HG03442 (cell line): Measurements from ENCODE around the gene NCOA7.
A peak's percentile ranks its signal among the peaks of the same experiment; 100 is the strongest.
"Not testable (repeated sequence)": the region's sequence is repeated elsewhere in the genome, so short reads cannot be mapped to it uniquely, and the experiment has no call there.

ENCODE experiments used
- ATAC-seq: cut with Tn5 transposase; IDR thresholded peaks from one replicate; pipeline ENCODE4 v1.9.1; 2021; ENCODE audit warnings: mild to moderate bottlenecking, moderate library complexity; ENCODE audit not compliant: unreplicated experiment

Gene NCOA7

GRCh38 chr6:125834348-125834747 is 43.6 kb downstream of the NCOA7 start:
- ATAC-seq: peak; percentile 57

DNA sequence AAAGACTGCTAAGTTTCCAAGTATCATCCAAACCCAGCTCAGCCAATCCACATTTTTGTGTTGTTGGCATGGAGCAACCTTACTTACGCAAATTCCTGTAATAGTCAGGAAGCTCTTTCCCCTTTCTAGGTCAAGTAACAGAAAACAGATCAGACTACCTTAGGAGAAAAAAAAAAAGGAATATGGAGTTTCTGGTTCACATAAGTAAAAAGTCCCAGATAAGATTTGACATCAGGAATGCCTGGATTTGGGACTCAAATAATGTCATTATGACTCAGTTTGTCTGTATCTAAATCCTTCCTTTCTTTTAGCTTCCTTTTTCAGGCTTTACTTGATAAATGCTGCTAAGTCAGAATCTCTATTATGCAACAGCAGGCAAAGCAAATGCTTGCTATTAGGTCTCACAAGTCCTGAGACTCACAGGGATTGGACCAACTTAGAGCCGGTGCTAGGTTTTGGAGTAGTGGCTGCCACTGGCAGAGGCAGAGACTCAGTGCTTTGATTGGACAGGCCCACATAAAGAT is 44.5 kb downstream of the NCOA7 start:
- ATAC-seq: no peak

DNA sequence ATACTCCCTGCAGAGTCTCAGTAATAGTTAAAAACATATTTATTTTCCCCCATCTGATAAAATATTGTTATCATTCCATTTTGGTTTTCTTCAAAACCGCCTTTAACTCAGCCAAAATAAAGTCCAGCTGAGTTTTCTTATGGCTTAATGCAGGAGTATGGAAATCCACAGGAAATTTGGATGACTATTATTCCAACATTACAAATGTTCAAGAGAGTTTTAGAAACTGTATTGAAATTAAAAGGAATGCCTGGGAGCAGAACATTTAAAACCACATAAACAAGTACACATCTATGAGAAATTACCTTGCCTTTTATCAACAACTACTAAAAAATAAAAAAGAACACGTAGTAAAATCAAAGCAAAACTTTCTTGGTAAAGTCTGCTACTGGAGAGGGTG is 45.7 kb downstream of the NCOA7 start:
- ATAC-seq: no peak

DNA sequence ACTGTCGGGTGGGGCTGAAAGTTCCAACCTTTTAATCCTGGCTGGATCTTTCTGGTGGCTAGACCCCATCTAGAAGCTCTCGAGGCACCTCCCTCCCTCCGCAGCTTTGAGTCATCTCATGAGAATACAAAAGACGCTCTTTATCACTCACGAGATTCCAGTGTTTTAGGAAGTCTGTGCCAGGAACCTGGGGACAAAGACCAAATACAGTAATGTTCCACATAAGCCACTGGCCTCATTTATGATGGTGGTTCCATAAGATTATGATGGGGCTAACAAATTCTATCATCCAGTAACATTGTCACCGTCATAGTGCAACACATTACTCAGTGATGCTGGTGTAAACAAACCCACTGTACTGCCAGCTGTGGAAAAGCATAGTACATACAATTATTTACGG is 48.7 kb downstream of the NCOA7 start:
- ATAC-seq: no peak

DNA sequence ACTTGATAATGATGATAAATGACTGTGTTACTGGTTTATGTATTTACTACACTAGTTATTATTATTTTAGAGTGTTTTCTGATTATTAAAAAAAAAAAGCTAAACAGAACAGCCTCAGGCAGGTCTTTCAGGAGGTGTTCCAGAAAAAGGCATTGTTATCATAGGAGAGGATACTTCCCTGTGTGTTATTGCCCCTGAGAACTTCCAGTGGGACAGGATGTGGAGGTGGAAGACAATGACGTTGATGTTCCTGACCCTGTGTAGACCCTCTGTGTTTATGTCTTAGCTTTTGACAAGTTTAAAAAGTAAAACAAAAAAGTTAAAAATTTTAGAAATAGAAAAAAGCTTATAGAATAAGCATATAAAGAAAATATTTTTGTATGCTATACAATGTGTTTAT is 49.1 kb downstream of the NCOA7 start:
- no peak for ATAC-seq

- no peak for ATAC-seq
Measured at GRCh38 chr6:125841356-125842090, 50.8 kb downstream of the NCOA7 start.

DNA sequence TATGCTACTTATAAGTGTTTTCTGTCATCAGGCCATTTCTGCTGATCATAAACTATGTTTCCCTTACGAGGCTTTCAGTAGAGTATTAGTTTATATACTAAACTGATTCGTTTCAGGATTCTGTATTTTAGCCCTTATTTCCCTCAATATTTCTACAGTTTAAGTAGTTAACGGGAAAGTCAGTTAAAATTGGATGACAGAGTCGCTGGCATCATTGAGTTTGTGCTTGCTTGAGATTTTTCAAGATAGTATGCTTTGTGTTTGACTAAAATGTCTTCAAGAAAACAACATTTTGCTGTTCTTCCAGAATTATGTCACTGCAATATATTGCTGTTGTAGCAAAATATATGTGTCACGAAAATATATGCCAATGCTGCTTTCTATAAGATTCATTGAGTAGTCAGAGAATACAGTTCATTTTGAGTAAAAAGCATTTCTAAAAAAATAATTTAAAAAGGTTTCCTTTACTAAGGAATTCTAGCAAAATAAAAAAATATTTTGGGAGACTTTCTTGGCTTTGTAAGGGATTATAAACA is 51.4 kb downstream of the NCOA7 start:
- ATAC-seq: no peak

- ATAC-seq: no peak
Measured at GRCh38 chr6:125843593-125843992, 52.8 kb downstream of the NCOA7 start.

DNA sequence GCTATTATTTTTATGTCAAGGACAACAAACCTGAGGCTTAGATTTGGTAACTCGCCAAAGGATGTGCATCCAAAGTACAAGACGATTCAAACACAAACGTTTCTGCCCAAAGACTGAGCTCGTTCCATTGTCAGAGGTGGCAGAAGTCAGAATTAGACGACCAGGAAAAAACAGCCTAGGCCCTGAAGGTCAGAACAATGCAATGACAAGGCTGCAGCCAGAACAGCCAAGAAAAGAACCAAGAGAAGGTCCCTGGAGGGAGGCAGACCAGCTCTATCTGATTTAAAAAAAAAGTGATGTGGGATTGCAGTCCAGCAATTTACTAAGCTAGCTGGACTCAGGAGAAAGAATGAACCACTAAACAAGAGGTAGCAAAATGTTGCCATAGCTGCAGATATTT is 54.2 kb downstream of the NCOA7 start:
- no peak for ATAC-seq

DNA sequence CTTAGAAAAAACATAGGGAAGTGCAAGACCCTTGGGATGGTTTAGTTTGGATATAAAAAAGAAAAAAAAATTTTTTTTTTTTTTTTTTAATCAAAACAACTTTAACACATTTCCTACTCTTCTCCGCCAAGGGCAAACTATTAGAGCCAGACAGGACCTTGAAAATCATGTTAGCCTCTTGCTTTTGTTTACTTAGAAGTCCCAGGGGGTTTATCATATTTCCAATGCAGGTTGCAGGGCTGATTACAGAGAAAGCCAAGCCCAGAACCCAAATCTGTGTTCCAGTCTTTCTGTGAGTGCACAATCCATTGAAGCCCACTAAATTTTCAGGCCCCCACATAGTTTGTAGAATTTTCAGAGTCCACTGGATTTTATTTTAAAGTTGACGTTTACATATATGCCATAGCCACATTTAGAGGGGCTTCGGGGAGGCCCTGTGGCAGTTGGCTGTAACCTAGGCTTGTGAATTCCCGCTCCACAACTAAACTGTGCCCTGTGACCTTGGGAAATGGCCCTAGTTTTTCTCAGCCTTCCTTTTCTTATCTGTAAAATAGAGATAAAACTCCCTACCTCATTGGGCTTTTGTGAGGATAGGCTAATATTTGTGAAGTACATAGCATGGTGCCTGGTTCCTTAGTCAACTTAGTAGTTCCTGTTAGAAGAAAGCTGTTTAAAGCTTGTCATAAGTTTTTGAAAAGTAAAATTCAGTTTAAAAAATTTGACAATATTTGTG is 55.7 kb downstream of the NCOA7 start:
- no peak for ATAC-seq

DNA sequence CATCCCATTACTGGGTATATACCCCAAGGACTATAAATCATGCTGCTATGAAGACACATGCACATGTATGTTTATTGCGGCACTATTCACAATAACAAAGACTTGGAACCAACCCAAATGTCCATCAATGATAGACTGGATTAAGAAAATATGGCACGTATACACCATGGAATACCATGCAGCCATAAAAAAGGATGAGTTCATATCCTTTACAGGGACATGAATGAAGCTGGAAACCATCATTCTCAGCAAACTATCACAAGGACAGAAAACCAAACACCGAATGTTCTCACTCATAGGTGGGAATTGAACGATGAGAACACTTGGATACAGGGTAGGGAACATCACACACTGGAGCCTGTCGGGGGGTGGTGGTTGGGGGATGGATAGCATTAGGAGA is 57.5 kb downstream of the NCOA7 start:
- ATAC-seq: not testable (repeated sequence)

DNA sequence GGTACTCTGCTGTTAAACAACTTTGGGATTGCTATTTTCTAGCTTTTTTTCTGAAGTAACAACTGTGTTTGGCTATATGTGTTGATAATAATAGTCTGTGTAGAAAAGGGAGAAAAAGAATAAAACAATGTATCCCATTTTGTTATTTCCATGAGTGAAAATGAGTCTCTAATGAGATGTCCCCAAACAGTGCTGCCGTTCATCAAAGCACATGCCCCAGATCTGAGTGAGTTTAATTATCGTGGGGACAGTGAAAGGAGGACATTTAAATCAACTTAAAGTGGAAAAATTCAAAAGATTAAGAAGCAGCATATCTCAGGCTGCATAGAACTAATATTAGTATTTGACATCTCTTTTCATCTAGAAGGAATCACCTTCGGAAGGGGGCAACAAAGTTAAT is 59.6 kb downstream of the NCOA7 start:
- ATAC-seq: no peak

GRCh38 chr6:125852587-125852986 is 61.8 kb downstream of the NCOA7 start:
- ATAC-seq: no peak

- ATAC-seq: no peak
Measured at GRCh38 chr6:125853168-125853567, 62.4 kb downstream of the NCOA7 start.

- no peak for ATAC-seq
Measured at GRCh38 chr6:125853756-125854155, 63.0 kb downstream of the NCOA7 start.

DNA sequence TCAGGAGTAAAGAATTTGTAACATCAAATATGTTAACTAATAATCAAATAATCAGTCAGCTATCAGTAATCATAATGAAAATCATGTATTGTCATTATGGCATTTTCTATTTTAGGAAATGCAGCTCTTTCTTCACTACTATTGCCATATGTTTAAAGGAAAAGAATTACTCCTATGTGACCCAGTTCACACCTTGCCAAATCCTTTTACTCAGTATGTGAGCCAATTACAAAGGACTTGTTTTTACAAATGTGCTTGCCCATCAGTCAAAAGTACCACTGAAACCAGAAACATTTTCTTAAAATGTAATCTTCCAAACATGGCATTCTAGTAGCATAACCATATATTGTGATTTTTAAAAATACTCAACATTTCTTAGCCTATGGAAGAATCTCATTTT is 63.6 kb downstream of the NCOA7 start:
- ATAC-seq: no peak

DNA sequence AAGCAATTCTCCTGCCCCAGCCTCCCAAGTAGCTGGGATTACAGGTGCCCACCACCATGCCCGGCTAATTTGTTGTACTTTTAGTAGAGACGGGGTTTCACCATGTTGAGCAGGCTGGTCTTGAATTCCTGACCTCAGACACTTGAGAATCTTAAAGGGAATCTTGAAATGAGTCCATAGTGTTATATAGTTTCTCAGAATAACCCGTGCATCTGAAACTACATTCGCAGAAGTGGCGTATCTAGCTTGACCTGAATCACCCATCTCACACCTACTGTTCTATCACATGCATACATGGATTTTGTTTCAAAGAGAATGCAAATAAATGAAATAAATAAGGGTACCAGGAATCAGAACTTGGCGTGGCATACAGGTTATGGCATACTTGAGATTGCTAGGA is 65.0 kb downstream of the NCOA7 start:
- ATAC-seq: no peak

DNA sequence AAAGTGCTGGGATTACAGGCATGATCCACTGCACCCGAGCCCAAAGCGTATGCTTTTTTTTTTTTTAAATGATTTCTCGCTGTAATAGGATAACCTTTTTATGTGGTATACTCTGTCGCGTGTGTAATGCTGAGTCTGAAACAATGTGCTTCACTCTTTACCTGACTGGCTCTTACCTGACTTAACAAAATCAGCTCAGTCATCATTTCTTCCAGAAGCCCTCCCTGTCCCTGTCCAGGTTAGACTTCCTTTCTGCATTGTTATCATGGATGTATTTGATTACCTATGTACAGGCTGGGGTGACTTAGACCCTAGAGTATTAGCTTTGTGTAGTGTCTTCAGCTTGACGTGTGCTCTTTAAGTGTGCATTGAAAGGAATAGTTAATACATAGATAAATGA is 67.1 kb downstream of the NCOA7 start:
- ATAC-seq: no peak

GRCh38 chr6:125858427-125859320 is 67.9 kb downstream of the NCOA7 start:
- ATAC-seq: peak; percentile 75

DNA sequence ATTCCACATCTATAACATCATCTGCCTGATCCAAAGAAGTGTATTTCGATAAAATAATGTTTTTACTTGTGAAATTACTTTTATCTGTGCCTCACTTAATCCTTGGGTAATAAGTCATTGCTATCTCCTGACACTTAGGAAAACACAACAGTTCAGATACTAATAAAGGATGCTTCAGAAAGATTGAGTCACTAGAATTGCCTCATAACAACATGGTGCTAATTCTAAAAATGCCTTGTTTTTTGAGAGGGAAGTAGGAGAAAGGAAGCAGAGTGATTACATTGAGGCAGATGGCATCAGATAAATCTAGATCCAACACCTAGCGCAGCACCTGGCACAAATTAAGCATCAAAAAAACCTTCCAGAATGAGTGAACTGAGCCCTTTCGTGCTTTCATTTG is 69.0 kb downstream of the NCOA7 start:
- no peak for ATAC-seq

- no peak for ATAC-seq
Measured at GRCh38 chr6:125863023-125863422, 72.3 kb downstream of the NCOA7 start.
